ENCODE results near the gene ICAM4. TPM values are rescaled to one million over a fixed set of nuclear protein-coding genes. Genes with fewer than 3 reads are reported as not detected.

The ICAM4 gene
- total and polyA plus RNA-seq, 2 donors (not counting 3 experiments of a cell fraction or from before 2014, with no cell fraction given), result 0.44 to 0.49 TPM

DNA sequence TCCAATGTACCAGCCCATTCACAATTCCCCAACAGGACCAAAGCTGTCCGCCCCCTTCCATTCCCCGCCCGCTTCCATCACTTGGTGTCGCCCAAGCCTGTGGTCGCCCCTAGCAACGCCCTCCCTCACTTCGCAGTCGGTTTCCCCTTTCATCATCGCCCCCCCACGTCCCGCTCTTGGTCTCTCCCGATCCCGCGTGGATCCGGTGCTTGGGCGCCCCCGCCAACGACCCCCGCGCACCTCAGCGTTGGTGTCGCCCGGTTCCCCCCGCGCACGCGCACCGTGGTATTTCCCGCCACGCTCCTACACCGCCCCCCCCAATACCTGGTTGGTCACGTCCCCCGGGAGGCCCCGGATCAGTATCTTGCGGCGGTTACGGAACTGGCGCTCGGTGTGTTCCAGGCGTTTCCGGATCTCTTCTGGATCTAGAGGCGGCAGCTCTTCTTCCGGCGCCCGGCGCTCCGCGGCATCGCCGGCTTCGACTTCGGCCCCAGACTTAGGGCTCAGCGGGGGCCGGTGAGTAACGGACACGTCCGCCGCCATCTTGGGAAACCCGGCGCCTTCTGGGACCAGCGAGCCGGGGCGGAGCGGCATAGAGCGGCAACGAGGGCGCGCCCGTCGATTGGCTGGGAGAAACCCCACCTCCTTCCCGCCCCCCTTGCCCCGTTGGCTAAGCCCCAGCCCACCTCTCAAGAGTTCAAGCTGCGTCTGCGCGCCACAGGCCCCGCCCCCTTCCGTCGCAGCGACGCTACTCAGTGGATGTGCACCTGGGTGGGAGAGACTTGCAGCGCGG lies 46.4 kb downstream of the ICAM4 start, which contains the start of gene RAVER1:
Gene RAVER1 (minus strand): TSS at position 565 of the 793 bp plus-strand sequence. CDS start 22 bp downstream, at position 543.
- H3K4me2 ChIP-seq (ENCODE audit: insufficient read depth, low read length), result peak within 1 kb of the TSS; percentile 64
- H3K79me2 ChIP-seq (ENCODE audit: control insufficient read depth, insufficient read depth, low read length), result peaks cover 23% of the 10 kb centered on the region
- H4K20me1 ChIP-seq (replicated peaks; ENCODE audit: control insufficient read depth, extremely low read depth, insufficient read depth, low read length), result no peaks in the 10 kb centered on the region
- peaks cover 3 to 13% of the 10 kb centered on the region in 2 experiments for H3K36me3 ChIP-seq (ENCODE audit: control insufficient read depth in 2 of 2, extremely low read depth in 1 of 2, insufficient read depth in 2 of 2, low read length in 2 of 2)
- TF ChIP-seq MYC (IDR thresholded peaks at IDR 0.05; ENCODE audit: low read depth, low read length) (peak; percentile 4), EZH2 (IDR thresholded peaks at IDR 0.05; ENCODE audit: borderline replicate concordance, low read depth, low read length, severe bottlenecking) (no peak), GATA2 (IDR thresholded peaks at IDR 0.05; ENCODE audit: insufficient read depth, insufficient read length, low read depth, low read length) (no peak), FOS (IDR thresholded peaks at IDR 0.05; ENCODE audit: borderline replicate concordance, insufficient read depth, low read length) (peak; percentile 14), POLR2A (IDR thresholded peaks at IDR 0.05; ENCODE audit: low read depth, low read length) (peak; percentile 83), POLR2AphosphoS5 (IDR thresholded peaks at IDR 0.05; ENCODE audit: insufficient read depth, low read depth, low read length) (peak; percentile 65)
- TF ChIP-seq, protein P1, sequence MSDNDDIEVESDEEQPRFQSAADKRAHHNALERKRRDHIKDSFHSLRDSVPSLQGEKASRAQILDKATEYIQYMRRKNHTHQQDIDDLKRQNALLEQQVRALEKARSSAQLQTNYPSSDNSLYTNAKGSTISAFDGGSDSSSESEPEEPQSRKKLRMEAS (IDR thresholded peaks at IDR 0.05; ENCODE audit: insufficient read depth, insufficient read length), result no peak
- TF ChIP-seq, protein P2, sequence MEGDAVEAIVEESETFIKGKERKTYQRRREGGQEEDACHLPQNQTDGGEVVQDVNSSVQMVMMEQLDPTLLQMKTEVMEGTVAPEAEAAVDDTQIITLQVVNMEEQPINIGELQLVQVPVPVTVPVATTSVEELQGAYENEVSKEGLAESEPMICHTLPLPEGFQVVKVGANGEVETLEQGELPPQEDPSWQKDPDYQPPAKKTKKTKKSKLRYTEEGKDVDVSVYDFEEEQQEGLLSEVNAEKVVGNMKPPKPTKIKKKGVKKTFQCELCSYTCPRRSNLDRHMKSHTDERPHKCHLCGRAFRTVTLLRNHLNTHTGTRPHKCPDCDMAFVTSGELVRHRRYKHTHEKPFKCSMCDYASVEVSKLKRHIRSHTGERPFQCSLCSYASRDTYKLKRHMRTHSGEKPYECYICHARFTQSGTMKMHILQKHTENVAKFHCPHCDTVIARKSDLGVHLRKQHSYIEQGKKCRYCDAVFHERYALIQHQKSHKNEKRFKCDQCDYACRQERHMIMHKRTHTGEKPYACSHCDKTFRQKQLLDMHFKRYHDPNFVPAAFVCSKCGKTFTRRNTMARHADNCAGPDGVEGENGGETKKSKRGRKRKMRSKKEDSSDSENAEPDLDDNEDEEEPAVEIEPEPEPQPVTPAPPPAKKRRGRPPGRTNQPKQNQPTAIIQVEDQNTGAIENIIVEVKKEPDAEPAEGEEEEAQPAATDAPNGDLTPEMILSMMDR (IDR thresholded peaks at IDR 0.05; ENCODE audit: extremely low read depth in 1 of 2, insufficient read depth in 1 of 2, low read depth in 1 of 2, low read length in 2 of 2), result no peak
- no peaks in the 10 kb centered on the region for H3K9me1 ChIP-seq (replicated peaks; ENCODE audit: control insufficient read depth, extremely low read depth, insufficient read depth, low read length)
- no TSS peak for BruUV-seq (replicated peaks)
- H3K27me3 ChIP-seq (ENCODE audit: control insufficient read depth in 2 of 2, insufficient read depth in 2 of 2, low read length in 2 of 2), result no peaks in the 10 kb centered on the region
- DNase-seq (ENCODE audit: low read depth, low spot score) (peak; percentile 97), FAIRE-seq (peak; percentile 99)
- dilution Hi-C loops (cut with MboI; ENCODE audit: extremely low pct_ligation_motif_present, low sequenced_read_pairs) (no loop called here), intact Hi-C loops (cut with micrococcal nuclease) (loop anchor here (1.0 to 5.0 kb wide), 3 partner anchors 16 to 81 kb away; partner anchors contain the start of genes FDX2 and MRPL4)
- H3K4me1 ChIP-seq (ENCODE audit: control insufficient read depth, extremely low read depth, insufficient read depth, low read length), result peaks cover 16% of the 10 kb centered on the region
- POLR2A ChIA-PET, result interaction anchor here (0.5 to 2.2 kb wide), 8 partner anchors 10 to 227 kb away, joined by 3 to 13 read pairs (median 4); partner anchors contain the start of genes ICAM1, PPAN and TYK2
- H3K9ac ChIP-seq (replicated peaks; ENCODE audit: extremely low read depth, insufficient read depth, low read length), result peak within 1 kb of the TSS; percentile 95
- H3K27ac ChIP-seq (ENCODE audit: insufficient read depth, low read depth, low read length), result peak within 1 kb of the TSS; percentile 78
- H3K9me3 ChIP-seq (replicated peaks; ENCODE audit: control insufficient read depth, insufficient read depth, low read length), result no peaks in the 10 kb centered on the region
- peak within 1 kb of the TSS; percentile 49 for H2AFZ ChIP-seq (ENCODE audit: low read depth, low read length)
- CTCF ChIA-PET, result interaction anchor here (0.6 to 3.5 kb wide), 9 partner anchors 12 to 83 kb away, joined by 3 to 23 read pairs (median 6); partner anchors contain the start of gene ICAM1
- peak within 1 kb of the TSS; percentile 31 to 71 (median 47) for H3K4me3 ChIP-seq (replicated peaks in 1 of 3; ENCODE audit: insufficient read depth in 1 of 3, low read depth in 1 of 3, low read length in 3 of 3)
